H9 (cell line): ENCODE data around the gene DNAJC9. TPM values are rescaled to one million over a fixed set of nuclear protein-coding genes. Genes with fewer than 3 reads are reported as not detected.

ENCODE experiments used
- DNase-seq: peaks from one replicate; pipeline ENCODE4 v3.0.0-alpha.2; 2017
- H2AFZ ChIP-seq: one replicate; pipeline ENCODE4 v1.6.1; 2013; ENCODE audit warnings: mild to moderate bottlenecking, low read length, control low read depth, moderate library complexity
- H2AK5ac ChIP-seq: 2 replicates; pipeline ENCODE4 v1.6.1; 2013; ENCODE audit warnings: low read length, control low read depth, mixed read lengths; ENCODE audit not compliant: insufficient read length
- H2BK120ac ChIP-seq: one replicate; pipeline ENCODE4 v1.6.1; 2013; ENCODE audit warnings: low read depth, mild to moderate bottlenecking, low read length, control low read depth, inconsistent platforms; ENCODE audit not compliant: poor library complexity, severe bottlenecking
- H2BK12ac ChIP-seq: 2 replicates; pipeline ENCODE4 v1.6.1; 2013; ENCODE audit warnings: low read length, control low read depth, mixed read lengths, low read depth; ENCODE audit not compliant: insufficient read length
- H2BK15ac ChIP-seq: 2 replicates; pipeline ENCODE4 v1.6.1; 2013; ENCODE audit warnings: low read depth, low read length, control low read depth
- H2BK20ac ChIP-seq: one replicate; pipeline ENCODE4 v1.6.1; 2013; ENCODE audit warnings: low read depth, mild to moderate bottlenecking, low read length, control low read depth, inconsistent platforms; ENCODE audit not compliant: poor library complexity, severe bottlenecking
- H2BK5ac ChIP-seq: 2 replicates; pipeline ENCODE4 v1.6.1; 2013; ENCODE audit warnings: low read length, control low read depth, mixed read lengths; ENCODE audit not compliant: insufficient read length
- H3K14ac ChIP-seq: 2 replicates; pipeline ENCODE4 v1.6.1; 2013; ENCODE audit warnings: low read length, control low read depth; ENCODE audit not compliant: insufficient read depth
- H3K18ac ChIP-seq: 2 replicates; pipeline ENCODE4 v1.6.1; 2013; ENCODE audit warnings: low read depth, mild to moderate bottlenecking, mixed read lengths, low read length, control low read depth; ENCODE audit not compliant: insufficient read length
- H3K23ac ChIP-seq: 2 replicates; pipeline ENCODE4 v1.6.1; 2013; ENCODE audit warnings: low read length, control low read depth, mixed read lengths, low read depth; ENCODE audit not compliant: insufficient read length
- H3K23me2 ChIP-seq: 2 replicates; pipeline ENCODE4 v1.6.1; 2013; ENCODE audit warnings: low read depth, mild to moderate bottlenecking, mixed read lengths, low read length, control low read depth; ENCODE audit not compliant: insufficient read length, poor library complexity, severe bottlenecking
- H3K27ac ChIP-seq: 2 replicates; pipeline ENCODE4 v1.5.1; 2013; ENCODE audit warnings: low read length, control low read depth, mixed read lengths, low read depth; ENCODE audit not compliant: insufficient read length
- H3K27me3 ChIP-seq: 2 replicates; pipeline ENCODE4 v1.6.1; 2013; ENCODE audit warnings: low read length, control low read depth, inconsistent platforms; ENCODE audit not compliant: insufficient read depth
- H3K4ac ChIP-seq: 2 replicates; pipeline ENCODE4 v1.6.1; 2013; ENCODE audit warnings: low read depth, mild to moderate bottlenecking, control low read depth, inconsistent platforms, low read length, moderate library complexity
- H3K4me1 ChIP-seq: 2 replicates; pipeline ENCODE4 v1.6.1; 2013; ENCODE audit warnings: low read length, control low read depth, inconsistent platforms; ENCODE audit not compliant: insufficient read depth
- H3K4me2 ChIP-seq: 2 replicates; pipeline ENCODE4 v1.6.1; 2013; ENCODE audit warnings: low read length, control low read depth, mixed read lengths; ENCODE audit not compliant: insufficient read length, insufficient read depth
- H3K56ac ChIP-seq: 2 replicates; pipeline ENCODE4 v1.6.1; 2013; ENCODE audit warnings: low read depth, mild to moderate bottlenecking, mixed read lengths, low read length, control low read depth; ENCODE audit not compliant: insufficient read length
- H3K79me1 ChIP-seq: 2 replicates; pipeline ENCODE4 v1.6.1; 2013; ENCODE audit warnings: low read depth, mild to moderate bottlenecking, moderate library complexity, low read length, control low read depth, inconsistent platforms; ENCODE audit not compliant: insufficient read depth, poor library complexity, severe bottlenecking
- H3K79me2 ChIP-seq: 2 replicates; pipeline ENCODE4 v1.6.1; 2013; ENCODE audit warnings: low read length, control low read depth, inconsistent platforms; ENCODE audit not compliant: insufficient read depth
- H3K9ac ChIP-seq: 2 replicates; pipeline ENCODE4 v1.6.1; 2013; ENCODE audit warnings: low read length, control low read depth, mixed read lengths; ENCODE audit not compliant: insufficient read length; ENCODE audit errors: extremely low read depth
- H3K9me3 ChIP-seq: one replicate; pipeline ENCODE4 v1.6.1; 2013; ENCODE audit warnings: low read depth, low read length, inconsistent platforms; ENCODE audit not compliant: control insufficient read depth
- H3T11ph ChIP-seq: one replicate; pipeline ENCODE4 v1.6.1; 2013; ENCODE audit warnings: mild to moderate bottlenecking, low read length, control low read depth, inconsistent platforms
- H4K20me1 ChIP-seq: one replicate; pipeline ENCODE4 v1.6.1; 2013; ENCODE audit not compliant: control insufficient read depth, insufficient read length, insufficient read depth
- H4K5ac ChIP-seq: 2 replicates; pipeline ENCODE4 v1.6.1; 2013; ENCODE audit warnings: low read depth, mild to moderate bottlenecking, mixed read lengths, low read length, control low read depth; ENCODE audit not compliant: insufficient read length
- H4K8ac ChIP-seq: replicated peaks from 2 replicates; pipeline ENCODE4 v1.6.1; 2013; ENCODE audit warnings: low read length, control low read depth, mixed read lengths, low read depth; ENCODE audit not compliant: insufficient read length
- H4K91ac ChIP-seq: 2 replicates; pipeline ENCODE4 v1.6.1; 2013; ENCODE audit warnings: low read depth, mild to moderate bottlenecking, moderate library complexity, mixed read lengths, low read length, control low read depth; ENCODE audit not compliant: insufficient read length
- H3K27ac Mint-ChIP-seq, 3 experiments: 2 replicates in 2 of 3; 3 replicates in 1 of 3; pipeline ENCODE4 v1.8.0; 2020 to 2021; ENCODE audit warnings: mixed read lengths in 3 of 3, mild to moderate bottlenecking in 1 of 3, moderate library complexity in 1 of 3
- H3K27me3 Mint-ChIP-seq: 2 replicates; pipeline ENCODE4 v1.8.0; 2021; ENCODE audit warnings: low read depth, mild to moderate bottlenecking, moderate library complexity, mixed read lengths
- H3K36me3 Mint-ChIP-seq, 3 experiments: 2 replicates in 2 of 3; 3 replicates in 1 of 3; pipeline ENCODE4 v1.8.0; 2020 to 2021; ENCODE audit warnings: low read depth in 3 of 3, mixed read lengths in 3 of 3; ENCODE audit not compliant: insufficient read depth in 1 of 3
- H3K4me1 Mint-ChIP-seq, 2 experiments: 2 replicates each; pipeline ENCODE4 v1.8.0; 2020; ENCODE audit warnings: mixed read lengths in 2 of 2
- H3K4me3 Mint-ChIP-seq, 2 experiments: 2 replicates in 1 of 2; 3 replicates in 1 of 2; pipeline ENCODE4 v1.8.0; 2020 to 2021; ENCODE audit warnings: mild to moderate bottlenecking in 2 of 2, mixed read lengths in 2 of 2, moderate library complexity in 1 of 2
- H3K9me3 Mint-ChIP-seq, 2 experiments: 2 replicates in 1 of 2; 3 replicates in 1 of 2; pipeline ENCODE4 v1.8.0; 2020; ENCODE audit warnings: mild to moderate bottlenecking in 2 of 2, mixed read lengths in 2 of 2, moderate library complexity in 1 of 2
- WGBS: extraction: QIAGEN DNeasy Blood & Tissue Kit; methylation state at CpG from one replicate; pipeline ENCODE4 v1.1.7; 2013; ENCODE audit warnings: missing lambda C conversion rate, low lambda C conversion rate, mixed read lengths; ENCODE audit not compliant: insufficient read length; ENCODE audit errors: extremely low coverage; 5-methylcytosine and 5-hydroxymethylcytosine counted together
- total RNA-seq: library from RNA; stranded (reverse); gene quantifications from 2 replicates; pipeline ENCODE4 v1.2.1, GENCODE V29; 2021
- TF ChIP-seq, protein P1 (sequence below): fragments of 200-600 bp; sonication (generic); conservative IDR thresholded peaks from 3 replicates; pipeline ENCODE4 v1.8.0; 2021; ENCODE audit warnings: antibody characterized with exemption, mild to moderate bottlenecking

The DNAJC9 gene
- total RNA-seq, 1 experiment from 2014 or later, result 45.7 TPM

GRCh38 chr10:73281097-73281496 is 34.0 kb upstream of the DNAJC9 start:
- Mint-ChIP-seq H3K4me1 (no peaks in the 10 kb centered on the region), H3K36me3 (no peaks in the 10 kb centered on the region), H3K27ac (no peak overlapping the region), H3K9me3 (no peaks in the 10 kb centered on the region), H3K27me3 (no peaks in the 10 kb centered on the region), H3K4me3 (no peak overlapping the region)
- no peak overlapping the region for H3K18ac ChIP-seq
- no peak overlapping the region for H4K91ac ChIP-seq
- H3K14ac ChIP-seq, result no peak overlapping the region
- no peak overlapping the region for H3K4me2 ChIP-seq
- no peak overlapping the region for H2AK5ac ChIP-seq
- H4K5ac ChIP-seq, result no peak overlapping the region
- no peak overlapping the region for H3K9ac ChIP-seq
- no peak overlapping the region for H3K56ac ChIP-seq
- no peak for DNase-seq
- H4K8ac ChIP-seq, result no peak overlapping the region
- no peaks in the 10 kb centered on the region for H3K23me2 ChIP-seq
- H2BK5ac ChIP-seq, result no peak overlapping the region
- no peak overlapping the region for H3K4ac ChIP-seq
- no peaks in the 10 kb centered on the region for H3K4me1 ChIP-seq
- TF ChIP-seq, protein P1, sequence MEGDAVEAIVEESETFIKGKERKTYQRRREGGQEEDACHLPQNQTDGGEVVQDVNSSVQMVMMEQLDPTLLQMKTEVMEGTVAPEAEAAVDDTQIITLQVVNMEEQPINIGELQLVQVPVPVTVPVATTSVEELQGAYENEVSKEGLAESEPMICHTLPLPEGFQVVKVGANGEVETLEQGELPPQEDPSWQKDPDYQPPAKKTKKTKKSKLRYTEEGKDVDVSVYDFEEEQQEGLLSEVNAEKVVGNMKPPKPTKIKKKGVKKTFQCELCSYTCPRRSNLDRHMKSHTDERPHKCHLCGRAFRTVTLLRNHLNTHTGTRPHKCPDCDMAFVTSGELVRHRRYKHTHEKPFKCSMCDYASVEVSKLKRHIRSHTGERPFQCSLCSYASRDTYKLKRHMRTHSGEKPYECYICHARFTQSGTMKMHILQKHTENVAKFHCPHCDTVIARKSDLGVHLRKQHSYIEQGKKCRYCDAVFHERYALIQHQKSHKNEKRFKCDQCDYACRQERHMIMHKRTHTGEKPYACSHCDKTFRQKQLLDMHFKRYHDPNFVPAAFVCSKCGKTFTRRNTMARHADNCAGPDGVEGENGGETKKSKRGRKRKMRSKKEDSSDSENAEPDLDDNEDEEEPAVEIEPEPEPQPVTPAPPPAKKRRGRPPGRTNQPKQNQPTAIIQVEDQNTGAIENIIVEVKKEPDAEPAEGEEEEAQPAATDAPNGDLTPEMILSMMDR, result no peak
- no peak overlapping the region for H2BK15ac ChIP-seq
- H3K27me3 ChIP-seq, result no peaks in the 10 kb centered on the region
- H3T11ph ChIP-seq, result no peak overlapping the region
- no peak overlapping the region for H2BK120ac ChIP-seq
- H3K23ac ChIP-seq, result no peak overlapping the region
- H3K79me1 ChIP-seq, result no peaks in the 10 kb centered on the region
- H4K20me1 ChIP-seq, result no peaks in the 10 kb centered on the region
- H3K79me2 ChIP-seq, result no peaks in the 10 kb centered on the region
- H2BK20ac ChIP-seq, result no peak overlapping the region
- H2AFZ ChIP-seq, result no peak overlapping the region
- no peak overlapping the region for H2BK12ac ChIP-seq
- H3K27ac ChIP-seq, result no peak overlapping the region
- H3K9me3 ChIP-seq, result no peaks in the 10 kb centered on the region
- no CpG with 5 or more reads among the region's 3 CpGs for WGBS
